GM06990 (cell line): Measurements from ENCODE around the gene GSS.
A peak's percentile ranks its signal among the peaks of the same experiment; 100 is the strongest.

Experiments
- DNase-seq: peaks from one replicate; pipeline ENCODE4 v3.0.0-alpha.2; 2011; ENCODE audit not compliant: insufficient read length; ENCODE audit errors: extremely low read depth
- H3K27me3 ChIP-seq: replicated peaks from 2 replicates; pipeline ENCODE4 v1.6.0; 2011; ENCODE audit warnings: low read length; ENCODE audit not compliant: control insufficient read depth, insufficient read depth
- H3K36me3 ChIP-seq: 2 replicates; pipeline ENCODE4 v1.5.1; 2011; ENCODE audit warnings: low read length; ENCODE audit not compliant: control insufficient read depth, insufficient read depth
- H3K4me3 ChIP-seq: replicated peaks from 2 replicates; pipeline ENCODE4 v1.5.1; 2011; ENCODE audit warnings: low read depth, mild to moderate bottlenecking, control low read depth, low read length
- TF ChIP-seq, protein P1 (sequence below): IDR thresholded peaks from 2 replicates; pipeline ENCODE4 v1.5.1; 2011; ENCODE audit warnings: low read length, control low read depth, mild to moderate bottlenecking, inconsistent platforms; ENCODE audit not compliant: insufficient read depth, poor library complexity, severe bottlenecking

Gene GSS

DNA sequence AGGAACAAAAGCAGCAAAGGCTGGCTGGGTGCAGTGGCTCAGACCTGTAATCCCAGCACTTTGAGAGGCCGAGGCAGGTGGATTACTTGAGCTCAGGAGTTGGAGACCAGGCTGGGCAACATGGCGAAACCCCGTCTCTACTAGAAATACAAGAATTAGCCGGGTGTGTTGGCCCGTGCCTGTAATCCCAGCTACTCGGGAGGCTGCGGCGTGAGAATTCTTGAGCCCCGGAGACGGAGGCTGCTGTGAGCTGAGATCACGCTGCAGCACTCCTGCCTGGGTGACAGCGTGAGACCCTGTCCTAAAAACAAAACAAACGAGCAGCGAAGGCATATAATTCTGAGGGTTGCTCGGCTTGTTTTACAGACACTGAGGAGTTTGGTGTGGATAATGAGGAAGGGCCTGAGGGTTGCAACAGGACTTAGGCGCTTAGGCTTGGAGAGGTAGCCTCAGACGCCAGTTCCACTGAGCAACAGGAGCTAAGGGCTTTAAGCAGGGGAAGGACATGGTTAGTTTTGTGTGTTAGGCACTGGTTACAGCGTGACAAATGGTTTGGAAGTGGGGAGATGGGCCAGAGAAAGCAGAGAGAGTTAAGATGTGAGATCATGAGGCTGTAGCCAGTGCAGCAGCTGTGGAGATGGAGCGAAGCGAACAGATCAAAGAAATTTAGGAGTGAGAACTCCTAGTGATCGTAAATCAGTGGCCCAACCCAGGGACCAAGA lies 1.3 kb upstream of the GSS start:
- Histone ChIP-seq H3K36me3 (no peaks in the 10 kb centered on the region), H3K27me3 (no peaks in the 10 kb centered on the region), H3K4me3 (no peak overlapping the region)
- DNase-seq, result no peak
- TF ChIP-seq, protein P1, sequence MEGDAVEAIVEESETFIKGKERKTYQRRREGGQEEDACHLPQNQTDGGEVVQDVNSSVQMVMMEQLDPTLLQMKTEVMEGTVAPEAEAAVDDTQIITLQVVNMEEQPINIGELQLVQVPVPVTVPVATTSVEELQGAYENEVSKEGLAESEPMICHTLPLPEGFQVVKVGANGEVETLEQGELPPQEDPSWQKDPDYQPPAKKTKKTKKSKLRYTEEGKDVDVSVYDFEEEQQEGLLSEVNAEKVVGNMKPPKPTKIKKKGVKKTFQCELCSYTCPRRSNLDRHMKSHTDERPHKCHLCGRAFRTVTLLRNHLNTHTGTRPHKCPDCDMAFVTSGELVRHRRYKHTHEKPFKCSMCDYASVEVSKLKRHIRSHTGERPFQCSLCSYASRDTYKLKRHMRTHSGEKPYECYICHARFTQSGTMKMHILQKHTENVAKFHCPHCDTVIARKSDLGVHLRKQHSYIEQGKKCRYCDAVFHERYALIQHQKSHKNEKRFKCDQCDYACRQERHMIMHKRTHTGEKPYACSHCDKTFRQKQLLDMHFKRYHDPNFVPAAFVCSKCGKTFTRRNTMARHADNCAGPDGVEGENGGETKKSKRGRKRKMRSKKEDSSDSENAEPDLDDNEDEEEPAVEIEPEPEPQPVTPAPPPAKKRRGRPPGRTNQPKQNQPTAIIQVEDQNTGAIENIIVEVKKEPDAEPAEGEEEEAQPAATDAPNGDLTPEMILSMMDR, result no peak

DNA sequence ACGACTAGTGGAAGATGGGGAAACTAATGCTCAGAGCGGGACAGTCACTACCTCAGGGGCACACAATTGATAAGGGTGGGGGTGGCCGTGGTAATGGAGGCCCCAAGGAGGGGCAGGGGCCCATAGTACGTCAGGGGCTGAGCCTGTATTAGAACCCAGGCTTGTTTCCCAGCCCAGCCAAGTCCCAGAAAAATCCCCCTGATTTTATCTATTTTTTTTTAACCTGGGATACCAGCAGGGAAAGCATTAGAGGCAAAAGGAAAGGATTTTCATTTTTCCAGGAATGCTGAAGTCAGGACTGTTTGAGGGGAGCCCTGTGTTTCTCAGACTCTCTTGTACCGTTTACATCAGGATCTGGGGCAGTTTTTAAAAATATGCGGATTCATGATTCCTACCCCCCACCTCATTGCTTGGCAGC lies 444 bp upstream of the GSS start:
- Histone ChIP-seq H3K4me3 (peak overlapping the region; percentile 90), H3K36me3 (no peaks in the 10 kb centered on the region), H3K27me3 (no peaks in the 10 kb centered on the region)
- TF ChIP-seq, protein P1, result no peak
- DNase-seq, result no peak

DNA sequence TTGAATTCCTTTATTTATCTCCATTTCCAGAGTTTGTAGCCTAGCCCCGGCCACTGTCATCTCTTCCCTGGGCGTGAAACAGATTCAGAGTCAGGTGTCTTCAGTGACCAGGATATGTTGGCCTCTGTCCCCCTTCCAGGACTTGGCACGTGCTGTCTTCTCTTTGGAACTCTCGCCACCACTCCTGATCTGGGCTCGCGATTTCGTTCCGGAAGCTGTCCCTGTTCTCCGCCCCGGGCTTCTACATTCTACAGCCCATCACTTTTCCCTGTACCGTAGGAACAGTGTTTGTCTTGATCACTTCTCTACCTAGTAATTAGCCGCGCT lies 739 bp downstream of the GSS start:
- DNase-seq, result no peak
- H3K27me3 ChIP-seq, result no peaks in the 10 kb centered on the region
- TF ChIP-seq, protein P1, result no peak
- H3K36me3 ChIP-seq, result no peaks in the 10 kb centered on the region
- peak overlapping the region; percentile 90 for H3K4me3 ChIP-seq

DNA sequence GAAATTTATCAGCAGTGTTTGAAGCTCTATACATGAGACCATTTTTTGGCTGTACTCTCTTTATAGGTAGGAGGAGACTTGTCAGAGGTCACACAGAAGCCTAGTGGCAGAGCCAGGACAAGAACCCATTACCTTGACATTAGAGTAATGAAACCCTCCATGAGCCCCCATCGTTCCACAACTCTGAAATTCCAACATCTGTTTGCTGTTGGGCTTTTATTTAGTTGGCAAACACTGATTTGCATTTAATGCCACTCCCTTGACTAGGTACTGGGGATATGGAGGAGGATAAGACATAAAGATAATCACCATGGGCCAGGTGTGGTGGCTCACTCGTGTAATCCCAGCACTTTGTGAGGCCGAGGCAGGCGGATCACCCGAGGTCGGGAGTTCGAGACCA lies 1.6 kb downstream of the GSS start:
- DNase-seq, result no peak
- no peak overlapping the region for H3K4me3 ChIP-seq
- no peaks in the 10 kb centered on the region for H3K27me3 ChIP-seq
- TF ChIP-seq, protein P1, result no peak
- H3K36me3 ChIP-seq, result no peaks in the 10 kb centered on the region

DNA sequence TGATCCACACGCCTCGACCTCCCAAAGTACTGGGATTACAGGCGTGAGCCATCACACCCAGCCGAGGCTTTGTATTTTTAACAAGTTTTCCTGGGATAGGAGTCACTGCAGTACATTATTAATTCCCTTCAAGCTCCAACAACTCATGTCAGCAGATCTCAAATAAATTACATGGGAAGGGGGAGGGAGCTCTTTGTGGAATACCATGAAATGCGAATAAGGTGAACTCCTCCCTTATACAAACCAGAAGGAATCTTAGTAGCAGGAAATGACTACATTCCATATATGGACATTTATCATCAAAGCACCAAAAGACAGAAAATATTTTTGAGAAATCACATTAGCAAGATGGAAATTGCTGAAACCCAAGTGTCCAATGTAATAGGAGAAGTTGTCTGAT lies 2.9 kb downstream of the GSS start:
- no peak for DNase-seq
- peaks cover 2% of the 10 kb centered on the region; the same call in 1 of the 2 replicates for H3K36me3 ChIP-seq
- TF ChIP-seq, protein P1, result no peak

DNA sequence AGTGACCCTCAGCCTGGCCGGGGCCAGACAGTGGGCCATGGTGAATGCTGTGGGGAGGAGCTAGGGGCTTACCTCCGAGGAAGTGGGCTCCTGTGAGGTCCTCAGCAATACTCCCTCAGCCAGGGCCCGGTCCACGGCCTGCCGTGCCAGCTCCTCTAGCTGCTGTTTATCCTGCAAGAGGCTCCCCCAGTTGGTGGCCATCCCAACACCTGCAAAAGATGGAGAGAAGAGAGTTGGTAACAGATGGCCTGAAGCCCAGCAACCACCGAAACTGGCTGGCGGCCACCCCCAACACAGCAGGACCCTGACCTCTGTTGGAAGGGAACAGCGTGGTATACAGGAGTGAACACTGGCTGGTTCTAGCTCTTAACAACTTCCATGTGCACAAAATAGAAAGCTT lies 4.0 kb downstream of the GSS start:
- DNase-seq, result peak; percentile 24
- Histone ChIP-seq H3K27me3 (no peaks in the 10 kb centered on the region), H3K4me3 (no peak overlapping the region), H3K36me3 (peaks cover 2% of the 10 kb centered on the region; the same call in 1 of the 2 replicates)
- TF ChIP-seq, protein P1, result no peak

More for the DNA sequence above, 2.9 kb downstream of the GSS start:
- Histone ChIP-seq H3K27me3 (no peaks in the 10 kb centered on the region), H3K4me3 (no peak overlapping the region)
